LoVo (cell line): Measurements from ENCODE around the gene TCF7L1.
"Not testable (repeated sequence)": the region's sequence is repeated elsewhere in the genome, so short reads cannot be mapped to it uniquely, and the experiment has no call there.

Source experiments
- DNase-seq: peaks from one replicate; pipeline ENCODE4 v3.0.0-alpha.2; 2016; ENCODE audit warnings: low spot score

The TCF7L1 gene

DNA sequence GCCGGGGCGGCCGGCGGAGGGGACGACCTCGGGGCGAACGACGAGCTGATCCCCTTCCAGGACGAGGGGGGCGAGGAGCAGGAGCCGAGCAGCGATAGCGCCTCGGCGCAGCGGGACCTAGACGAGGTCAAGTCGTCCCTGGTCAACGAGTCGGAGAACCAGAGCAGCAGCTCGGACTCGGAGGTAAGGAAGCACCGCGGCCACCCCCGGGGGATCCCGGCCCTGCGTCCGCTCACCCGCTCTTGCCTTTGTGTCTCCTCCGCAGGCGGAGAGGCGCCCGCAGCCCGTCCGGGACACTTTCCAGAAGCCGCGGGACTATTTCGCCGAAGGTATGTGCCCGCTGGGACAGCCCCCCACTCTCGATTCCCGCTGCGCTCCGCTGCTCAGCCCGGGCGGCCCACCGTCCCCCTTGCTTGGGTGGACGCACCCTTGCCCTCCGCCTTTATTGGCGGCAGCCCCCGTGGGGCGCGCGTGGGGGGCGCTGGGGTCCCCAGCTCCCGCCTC lies 611 bp downstream of the TCF7L1 start:
- DNase-seq, result no peak

DNA sequence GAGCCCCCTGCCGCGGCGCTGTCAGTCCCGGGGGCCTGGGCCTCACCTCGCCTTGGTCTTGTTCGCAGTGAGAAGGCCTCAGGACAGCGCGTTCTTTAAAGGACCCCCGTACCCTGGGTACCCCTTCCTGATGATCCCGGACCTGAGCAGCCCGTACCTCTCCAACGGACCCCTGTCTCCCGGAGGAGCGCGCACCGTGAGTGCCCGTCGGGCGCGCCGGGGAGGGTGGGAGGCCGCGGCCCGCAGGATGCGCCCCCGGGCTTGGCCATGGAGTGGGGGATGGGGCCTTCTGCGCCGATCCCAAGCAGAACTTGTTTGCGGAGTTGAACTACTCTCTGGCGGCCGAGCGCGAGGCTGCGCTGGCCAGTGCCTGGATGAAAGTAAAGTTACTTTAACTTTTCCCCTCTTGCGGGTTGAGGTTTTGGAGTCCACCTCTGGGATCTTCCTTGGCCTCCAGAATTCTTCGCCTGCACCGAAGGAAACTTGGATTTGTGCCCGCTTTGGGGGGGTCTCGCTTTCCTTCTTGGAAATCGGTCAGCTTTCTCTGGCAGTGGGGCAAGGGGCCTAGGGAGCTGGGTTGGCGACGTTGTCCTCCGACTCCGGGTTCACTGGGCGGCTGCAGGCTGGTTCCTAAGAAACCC lies 1.2 kb downstream of the TCF7L1 start:
- DNase-seq, result no peak

DNA sequence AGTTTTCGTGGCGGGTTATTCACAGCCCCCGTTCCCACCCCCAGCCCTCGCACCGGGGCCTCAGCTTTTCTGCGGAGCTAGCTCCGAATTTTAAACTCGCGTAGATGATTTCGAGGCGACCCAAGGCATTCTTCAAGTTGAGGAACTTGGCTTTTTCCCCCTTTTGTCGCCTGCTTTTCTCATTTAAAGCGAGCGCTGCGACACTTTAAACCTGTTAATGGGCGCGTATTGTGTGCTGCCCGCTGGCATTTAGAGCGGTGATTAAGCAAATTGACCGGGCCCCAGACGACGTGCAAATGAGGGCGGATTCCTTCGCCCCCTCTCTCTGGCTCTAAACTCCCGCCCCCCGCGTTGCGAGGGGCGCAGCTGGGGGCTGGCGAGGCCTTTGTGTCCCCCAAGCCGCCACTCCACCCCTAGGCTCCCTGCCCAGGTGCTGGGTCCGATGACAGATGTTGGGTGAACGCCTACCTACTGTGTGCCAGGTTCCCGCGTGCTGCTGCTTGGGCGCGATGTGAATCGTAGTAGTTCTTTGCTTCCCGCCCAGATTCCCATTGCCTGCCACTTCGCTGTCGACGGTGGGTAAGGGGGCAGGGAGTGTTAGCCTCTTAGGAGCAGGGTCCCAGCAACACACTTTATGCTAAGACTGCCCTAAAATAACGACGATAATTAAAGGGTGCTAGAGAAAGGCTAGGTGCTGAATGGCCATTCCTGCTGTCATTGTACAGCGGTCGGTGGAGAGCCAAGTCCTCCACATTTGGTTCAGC lies 1.9 kb downstream of the TCF7L1 start:
- DNase-seq, result no peak

DNA sequence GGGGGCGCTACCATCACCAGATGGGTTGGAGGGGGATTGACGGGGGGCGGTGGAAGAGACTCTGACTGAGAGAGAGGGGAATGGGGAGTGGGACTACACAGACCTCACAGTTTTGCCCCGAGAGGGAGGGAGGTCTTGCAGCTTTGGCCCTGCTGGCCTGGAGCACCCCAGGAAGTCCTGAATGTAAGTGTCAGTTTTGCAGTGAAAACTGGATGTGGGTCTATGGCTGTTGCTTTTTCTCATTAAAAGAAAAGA lies 2.4 kb downstream of the TCF7L1 start:
- DNase-seq, result no peak

DNA sequence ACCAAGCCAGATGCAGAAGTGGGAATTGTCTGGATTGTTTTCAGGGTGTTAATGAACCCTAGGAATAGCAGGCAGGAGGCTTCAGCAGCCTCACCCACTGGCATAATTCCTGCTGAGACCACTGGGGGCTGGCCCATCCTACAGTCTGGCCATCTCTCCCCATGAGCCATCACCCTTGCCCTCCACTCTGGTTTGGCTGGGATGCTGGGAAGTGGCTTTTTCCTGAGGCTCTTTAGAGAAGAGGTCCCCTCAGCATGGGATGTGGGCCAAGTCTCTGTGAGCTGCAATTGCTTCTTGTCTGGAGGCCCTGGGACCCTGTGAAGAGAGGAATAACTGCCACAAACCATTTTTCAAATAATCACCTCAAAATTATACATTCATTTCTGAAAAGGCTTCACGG lies 4.0 kb downstream of the TCF7L1 start:
- no peak for DNase-seq

DNA sequence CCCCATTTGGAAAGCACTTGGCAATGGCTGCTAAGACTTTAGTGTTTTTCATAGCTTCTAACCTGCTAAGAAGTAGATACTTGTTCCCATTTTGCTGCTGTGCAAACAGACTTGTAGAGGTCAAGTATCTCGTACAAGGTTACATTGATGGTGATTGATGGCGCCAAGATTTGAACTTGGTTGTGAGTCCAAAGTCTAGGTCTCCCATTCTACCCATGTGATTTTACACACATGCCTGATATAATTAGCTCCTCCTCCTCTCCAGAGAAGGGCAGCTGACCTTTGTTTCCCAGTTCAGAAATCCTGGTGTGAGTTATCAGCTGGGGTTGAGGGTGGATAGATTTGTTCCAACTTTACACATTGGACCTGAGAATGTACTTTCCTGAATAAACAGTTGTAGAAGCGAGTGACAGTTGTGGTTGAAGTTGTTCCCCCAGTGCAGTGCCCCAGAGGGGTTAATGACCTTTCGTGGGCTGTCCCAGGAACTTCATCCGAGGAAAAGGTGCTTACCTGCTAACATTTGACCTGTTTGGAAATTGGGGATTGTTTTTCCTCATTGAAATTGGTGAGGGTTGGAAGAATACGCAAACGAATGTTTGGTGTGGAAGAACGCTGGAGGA lies 10.4 kb downstream of the TCF7L1 start:
- DNase-seq, result no peak

DNA sequence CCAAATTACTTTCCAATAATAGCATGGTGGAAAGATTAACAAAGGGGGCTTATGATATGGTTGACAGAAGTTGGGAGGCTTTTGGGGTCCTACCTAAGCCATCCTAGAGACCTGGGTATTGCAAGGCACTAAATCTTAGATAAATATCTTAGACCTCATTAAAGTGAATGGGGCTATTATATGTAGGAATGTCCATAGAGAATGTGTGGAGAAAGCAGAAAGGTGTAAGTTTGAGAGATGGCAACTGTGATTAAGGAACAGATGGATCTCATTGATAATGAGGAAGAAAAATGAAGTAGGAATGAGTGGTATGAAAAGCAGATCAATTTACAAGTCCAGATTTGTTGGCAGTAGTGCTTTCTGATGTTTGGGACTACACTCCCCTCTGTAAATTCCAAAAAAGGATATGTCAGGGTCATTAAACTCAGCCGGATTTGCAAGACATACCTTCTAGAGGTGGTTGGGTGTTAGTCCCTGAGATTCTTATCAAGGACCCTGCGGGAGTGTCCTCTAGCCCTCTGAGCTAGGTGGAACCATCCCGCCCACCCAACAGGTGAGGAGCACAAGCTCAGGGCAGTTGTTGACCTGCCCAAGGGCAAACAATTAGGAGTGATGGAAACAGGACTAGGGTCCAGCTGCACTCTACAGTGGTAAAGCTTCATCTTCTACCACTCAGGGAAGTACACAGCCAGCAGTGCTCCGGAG lies 12.1 kb downstream of the TCF7L1 start:
- no peak for DNase-seq

DNA sequence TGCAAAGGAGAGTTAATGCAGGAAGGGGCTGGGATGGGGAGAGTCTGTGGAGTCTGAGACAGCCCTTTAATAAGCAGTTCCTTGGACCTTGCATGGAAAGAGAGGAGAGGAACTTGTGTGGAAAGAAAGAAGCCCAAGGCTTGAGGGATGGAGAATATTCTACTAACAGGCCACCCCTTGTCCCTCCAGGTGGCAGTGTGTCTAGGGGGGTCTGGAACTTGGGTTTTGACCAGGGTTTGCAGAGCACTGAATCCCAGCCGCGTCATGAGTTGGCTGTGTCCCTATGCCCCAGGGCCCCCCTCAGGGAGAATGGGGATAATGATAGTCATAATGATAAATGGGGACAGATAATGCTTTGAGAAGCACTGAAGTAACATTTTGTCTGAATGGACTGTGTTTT lies 15.0 kb downstream of the TCF7L1 start:
- DNase-seq, result no peak

DNA sequence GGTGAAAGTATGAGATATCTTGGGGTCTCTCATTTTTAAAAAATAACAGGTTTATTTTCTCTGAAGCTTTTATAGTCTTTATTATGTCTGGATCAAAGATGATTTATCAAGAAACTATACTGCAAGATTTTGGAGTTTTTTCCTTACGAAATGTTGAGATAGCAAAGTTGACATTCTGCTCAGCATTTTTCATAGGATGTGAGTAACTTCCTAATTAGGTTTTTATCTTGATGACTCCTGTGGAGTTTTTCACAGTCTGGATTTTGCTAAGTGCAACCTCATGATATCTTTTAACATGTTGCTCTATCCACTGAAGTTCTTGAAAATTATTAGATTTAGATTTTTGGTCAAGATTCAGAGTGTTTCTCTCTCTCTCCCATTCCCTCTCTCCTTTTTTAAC lies 17.8 kb downstream of the TCF7L1 start:
- no peak for DNase-seq

DNA sequence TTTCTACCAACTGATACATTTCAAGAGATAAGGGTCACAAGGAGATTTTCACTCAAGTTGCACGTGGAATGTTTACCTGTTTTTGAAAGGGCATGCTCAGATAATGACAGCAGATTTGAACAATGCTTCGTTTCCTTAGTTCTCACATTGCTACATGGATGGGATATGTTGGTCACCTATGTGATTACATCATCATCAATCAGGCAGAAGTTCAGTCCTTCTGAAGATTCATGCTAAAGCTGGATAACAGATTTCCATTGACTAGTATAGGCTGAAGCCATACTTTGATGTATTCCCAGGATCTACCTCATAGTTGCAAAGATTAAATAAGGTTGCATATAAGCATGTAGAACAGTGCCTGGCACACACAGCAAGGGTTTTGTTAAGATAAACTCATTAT lies 19.7 kb downstream of the TCF7L1 start:
- no peak for DNase-seq

DNA sequence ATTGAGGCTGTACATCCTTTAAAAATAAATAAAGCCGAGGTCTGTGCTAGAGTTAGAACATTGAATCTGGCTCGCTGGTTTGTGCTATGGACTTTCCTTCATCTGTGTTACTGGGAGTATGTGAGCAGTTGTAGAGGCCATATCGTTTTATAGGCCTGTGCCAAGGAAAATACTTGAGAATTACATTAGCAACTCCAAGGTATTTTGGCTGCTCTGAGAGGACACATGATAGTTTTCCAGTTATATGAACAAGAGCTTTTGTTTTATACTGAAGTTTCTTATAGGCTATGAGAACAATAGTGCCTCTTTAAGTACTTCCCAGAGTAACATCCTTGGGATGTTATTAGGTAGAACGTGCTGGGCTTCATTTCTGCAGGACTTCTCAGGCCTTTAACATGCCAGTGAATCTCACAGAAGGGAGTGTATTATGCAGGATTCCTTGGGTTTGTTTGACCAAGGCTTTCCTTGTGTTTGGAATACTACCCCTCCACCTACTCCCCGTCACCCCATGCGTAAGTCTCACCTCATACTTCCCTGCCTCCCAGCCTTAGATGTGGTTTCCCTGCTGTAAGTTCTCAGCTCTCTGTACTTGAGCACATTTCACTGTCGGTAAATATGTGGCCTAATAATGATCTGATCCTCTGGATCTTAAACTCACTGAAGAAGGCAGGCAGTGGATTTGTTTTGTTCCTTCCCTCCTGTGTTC lies 21.0 kb downstream of the TCF7L1 start:
- DNase-seq, result no peak

DNA sequence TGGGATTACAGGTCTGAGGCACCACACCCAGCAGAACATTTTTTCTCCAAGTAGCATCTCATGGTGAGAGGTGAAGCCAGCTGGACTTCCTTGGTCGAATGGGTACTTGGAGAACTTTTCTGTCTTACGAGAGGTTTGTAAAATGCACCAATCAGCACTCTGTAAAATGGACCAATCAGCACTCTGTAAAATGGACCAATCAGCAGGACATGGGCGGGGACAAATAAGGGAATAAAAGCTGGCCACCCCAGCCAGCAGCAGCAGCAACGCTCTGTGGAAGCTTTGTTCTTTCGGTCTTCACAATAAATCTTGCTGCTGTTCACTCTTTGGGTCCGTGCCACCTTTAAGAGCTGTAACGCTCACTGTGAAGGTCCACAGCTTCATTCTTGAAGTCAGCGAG lies 21.9 kb downstream of the TCF7L1 start:
- not testable (repeated sequence) for DNase-seq

DNA sequence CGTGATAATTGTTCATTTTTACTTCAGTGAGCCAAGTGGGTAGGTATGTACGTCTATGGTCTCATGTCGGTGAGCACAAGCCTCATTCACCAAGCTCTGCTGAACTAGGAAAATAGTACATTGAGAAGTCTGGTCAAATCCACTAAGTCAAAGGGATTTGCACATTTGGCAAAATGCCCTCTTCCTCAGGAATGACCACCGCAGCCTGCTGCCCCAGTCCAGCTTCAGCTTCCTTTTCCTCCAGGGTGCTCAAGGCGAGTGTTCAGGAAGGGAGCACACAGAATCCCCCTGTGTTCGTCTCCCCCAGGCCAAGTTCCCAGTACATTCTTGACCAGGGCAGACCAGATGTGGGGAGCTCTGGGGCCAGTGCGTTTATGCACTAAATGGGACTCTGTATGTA lies 23.0 kb downstream of the TCF7L1 start:
- no peak for DNase-seq

DNA sequence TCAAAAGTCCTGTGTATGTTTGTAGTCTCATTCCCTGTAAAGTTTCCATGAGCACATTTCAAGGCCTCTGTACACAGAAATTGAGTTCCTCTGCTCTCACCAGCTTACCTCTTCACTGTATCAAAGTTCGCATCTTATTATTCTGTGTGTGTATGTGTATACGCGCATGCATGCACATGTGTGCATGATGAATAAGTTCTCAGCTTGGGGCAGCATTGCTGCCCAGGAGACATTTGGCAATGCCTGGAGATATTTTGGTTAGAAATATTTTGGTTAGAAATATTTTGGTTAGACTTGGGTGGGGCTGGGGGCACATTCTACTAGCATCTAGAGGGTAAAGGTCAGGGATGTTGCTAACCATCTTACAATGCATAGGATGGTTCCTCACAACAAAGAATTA lies 23.4 kb downstream of the TCF7L1 start:
- no peak for DNase-seq

DNA sequence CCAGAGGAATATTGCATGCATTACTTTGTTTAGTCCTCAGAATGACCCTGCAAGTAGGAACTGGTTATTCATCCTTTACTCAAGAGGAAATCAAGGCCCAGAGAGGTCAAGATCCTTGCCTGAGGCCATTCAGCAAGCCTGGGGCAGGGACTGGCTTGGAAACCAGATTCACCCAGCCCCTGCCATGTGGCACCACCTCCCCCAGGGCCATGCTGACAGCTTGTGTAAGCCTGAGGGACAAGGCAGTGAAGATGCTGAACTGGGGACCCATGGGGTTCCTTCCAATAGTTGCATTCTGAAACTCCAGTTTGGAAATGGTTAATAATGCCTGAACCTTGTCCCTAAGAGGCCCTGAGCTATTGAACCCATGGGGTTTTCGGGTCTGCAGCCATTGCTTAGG lies 24.2 kb downstream of the TCF7L1 start:
- DNase-seq, result no peak

DNA sequence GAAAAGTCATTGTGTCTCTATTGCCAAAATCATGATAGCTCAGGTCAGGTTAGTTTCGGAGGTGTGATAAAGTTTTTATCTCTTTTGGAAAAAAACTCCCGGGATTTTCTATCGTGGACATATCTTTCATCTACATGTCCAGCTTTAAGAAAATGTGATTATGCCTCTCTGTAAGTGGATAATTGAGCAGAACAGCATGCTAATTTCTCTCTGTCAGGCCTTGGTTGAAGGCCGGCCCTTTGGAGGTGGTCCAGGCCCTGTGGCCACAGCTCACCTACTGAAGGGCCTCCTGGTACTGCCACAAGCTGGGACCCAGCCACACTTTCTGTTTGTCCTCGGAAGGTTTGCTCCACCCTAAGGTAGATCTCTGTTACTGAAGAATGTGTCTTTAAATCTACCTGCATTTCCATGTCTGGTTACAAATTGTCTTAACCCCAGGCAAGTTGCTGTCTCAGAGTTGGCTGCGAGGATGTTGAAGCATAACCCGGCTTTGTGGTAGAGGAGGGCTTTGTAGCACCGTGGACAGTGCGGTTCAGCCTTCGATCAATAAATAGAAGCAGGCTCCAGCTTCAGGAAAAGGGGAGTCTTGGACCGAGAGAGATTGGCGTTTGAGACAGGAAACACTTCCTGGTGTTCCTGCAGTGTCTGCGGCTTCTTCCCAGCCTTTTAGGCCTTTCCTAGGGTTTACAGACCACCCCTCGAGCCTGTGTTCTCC lies 25.5 kb downstream of the TCF7L1 start:
- no peak for DNase-seq

DNA sequence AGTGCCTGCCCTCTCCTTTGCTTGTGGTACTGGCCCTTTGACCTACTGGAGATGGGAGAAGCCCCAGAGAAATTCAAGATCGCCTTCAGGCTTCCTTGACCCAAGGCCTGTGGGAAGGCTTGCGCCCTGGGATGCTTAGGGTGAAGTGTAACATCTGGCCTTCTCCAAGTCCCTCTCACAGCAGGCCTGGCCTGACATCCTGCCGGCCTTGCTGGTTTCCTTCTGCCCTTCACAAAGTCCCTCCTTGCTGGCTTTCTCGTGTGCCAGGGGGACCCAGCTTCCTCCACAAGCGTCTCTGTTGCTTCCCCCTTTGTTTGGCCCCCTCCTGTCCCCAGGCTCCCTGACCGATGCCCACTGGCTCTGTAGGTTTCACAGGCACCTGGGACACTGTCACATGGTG lies 26.4 kb downstream of the TCF7L1 start:
- no peak for DNase-seq

DNA sequence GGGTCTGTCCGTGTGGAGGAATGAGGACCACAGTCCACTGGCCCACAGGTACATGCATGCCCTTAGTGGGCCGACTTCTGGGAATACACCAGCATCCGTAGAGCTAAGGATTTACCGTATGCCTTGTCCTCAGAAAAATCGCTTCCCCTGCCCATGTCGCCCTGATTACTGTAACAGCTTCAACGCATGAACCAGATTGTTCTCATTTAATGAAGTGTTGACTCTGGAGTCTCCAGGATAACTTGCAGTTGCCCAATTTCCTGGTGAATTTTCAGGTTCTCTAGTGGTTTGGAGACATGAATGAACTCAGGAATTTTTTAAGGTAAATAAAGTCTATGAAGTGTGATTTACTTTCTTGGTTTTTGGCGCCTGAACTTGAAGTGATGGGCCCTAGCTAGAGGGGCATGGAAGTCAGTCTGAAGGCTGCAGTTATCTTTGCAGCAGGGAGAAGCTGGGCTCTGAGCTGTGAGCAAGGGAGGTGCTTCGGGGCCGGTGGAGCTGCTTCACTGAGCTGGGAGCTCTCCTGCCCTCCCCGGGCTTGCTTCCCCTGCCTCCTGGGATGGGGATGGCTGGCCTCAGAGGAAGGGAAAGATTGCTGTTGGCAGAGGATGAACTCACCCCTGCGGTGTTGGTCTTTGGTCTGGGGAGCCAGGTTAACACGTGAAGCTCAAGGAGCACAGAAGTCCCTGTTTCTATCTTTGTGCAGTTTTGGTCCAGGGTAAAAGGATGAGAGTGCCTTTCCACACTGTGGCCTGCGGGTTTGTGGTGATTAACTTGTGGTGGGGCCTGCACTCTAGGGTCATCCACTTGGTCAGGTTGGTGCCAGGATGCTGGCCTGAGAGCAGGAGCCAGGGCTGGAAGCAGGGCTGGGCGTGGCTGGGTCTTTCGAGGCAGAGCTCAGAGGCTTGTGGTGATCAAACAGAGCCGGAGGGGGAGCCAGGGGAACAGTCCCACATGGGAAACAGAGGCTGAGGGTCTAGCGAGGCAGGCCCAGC lies 28.1 kb downstream of the TCF7L1 start:
- no peak for DNase-seq

DNA sequence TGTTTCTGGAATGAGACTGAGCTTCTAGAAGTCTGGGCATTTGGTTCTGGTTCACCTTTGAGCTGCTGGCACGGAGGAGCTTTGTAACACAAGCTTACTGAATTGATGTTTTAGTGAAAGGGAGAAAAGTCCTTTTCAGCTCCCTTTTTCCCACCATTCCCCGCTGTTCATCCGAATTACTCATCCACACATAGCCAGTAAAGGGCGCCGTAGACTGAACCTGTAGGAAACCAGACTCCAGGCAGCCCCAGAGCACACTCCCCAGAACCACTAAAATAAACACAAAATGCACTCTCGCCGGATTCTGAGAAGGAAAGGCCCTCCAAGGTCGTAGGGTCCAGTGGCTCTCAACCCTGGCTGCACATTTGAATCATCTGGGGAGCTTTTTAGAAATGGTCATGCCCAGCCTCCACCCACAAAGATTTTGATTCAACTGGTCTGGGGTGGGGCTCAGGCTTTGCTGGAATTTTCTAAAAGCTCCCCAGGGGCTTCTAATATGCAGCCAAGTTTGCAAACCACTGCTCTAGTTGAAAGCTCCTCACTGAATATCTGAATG lies 29.6 kb downstream of the TCF7L1 start:
- DNase-seq, result no peak

DNA sequence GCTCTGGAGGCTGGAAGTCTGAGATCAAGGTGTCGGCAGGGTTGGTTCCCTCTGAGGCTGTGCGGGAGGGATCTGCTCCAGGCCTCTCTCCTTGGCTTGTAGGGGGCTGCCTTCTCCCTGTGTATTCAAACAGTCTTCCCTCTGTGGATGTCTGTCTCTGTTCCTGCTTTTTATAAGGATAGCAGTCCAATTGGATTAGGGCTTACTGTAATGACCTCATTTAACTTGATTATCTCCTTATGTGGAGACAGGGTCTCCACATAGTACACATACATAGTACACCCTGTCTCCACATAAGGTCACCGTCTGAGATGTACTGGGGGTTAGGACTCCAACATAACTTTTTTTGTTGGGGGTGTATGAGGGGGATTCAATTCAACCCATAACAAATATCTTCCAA lies 30.5 kb downstream of the TCF7L1 start:
- DNase-seq, result no peak
